Measurements from ENCODE around the gene TSPAN9. TPM values are rescaled to one million over a fixed set of nuclear protein-coding genes. Genes with fewer than 3 reads are reported as not detected.

The TSPAN9 gene
- total and polyA plus RNA-seq, 2 of the 4 experiments (the other 2 are of a cell fraction) = 17.7 to 39.1 TPM

GRCh38 chr12:3140284-3140683 lies 63.1 kb downstream of the TSPAN9 start:
- intact Hi-C loops (cut with micrococcal nuclease) = no loop called here
- no peak overlapping the region for H2BK5ac ChIP-seq (ENCODE audit: low read depth, low read length, poor library complexity, severe bottlenecking)
- dilution Hi-C loops (cut with HindIII; ENCODE audit: low sequenced_read_pairs, unreplicated experiment) = no loop called here
- no peak overlapping the region for H3K23ac ChIP-seq (ENCODE audit: low read depth, low read length)
- H2BK20ac ChIP-seq (ENCODE audit: low read depth, low read length) = no peak overlapping the region
- DNase-seq (no peak), ATAC-seq (ENCODE audit: low read depth) (no peak)
- no TSS peak for BruUV-seq (replicated peaks)
- no peak overlapping the region for H2AK9ac ChIP-seq (replicated peaks; ENCODE audit: low read depth, low read length, poor library complexity)
- in situ Hi-C loops (cut with MboI; ENCODE audit: low sequenced_read_pairs) = no loop called here
- H3K9me3 ChIP-seq (ENCODE audit: control insufficient read depth, insufficient read depth, low read length) = no peaks in the 10 kb centered on the region
- no peak overlapping the region for H4K91ac ChIP-seq (ENCODE audit: insufficient read depth, low read depth, low read length)
- no peak overlapping the region for H4K5ac ChIP-seq (ENCODE audit: low read depth, low read length)
- no peaks in the 10 kb centered on the region for H3K36me3 ChIP-seq (ENCODE audit: control insufficient read depth, insufficient read depth, low read length)
- H2BK120ac ChIP-seq (ENCODE audit: low read depth, low read length) = no peak overlapping the region
- peaks cover 16% of the 10 kb centered on the region for H4K20me1 ChIP-seq (ENCODE audit: insufficient read depth, low read length)
- no peak overlapping the region for H3K4me2 ChIP-seq (ENCODE audit: low read depth, low read length)
- WGBS, 2 experiments (ENCODE audit: extremely low coverage in 2 of 2, insufficient read length in 1 of 2) = 77 to 100% methylated on average over 2 to 8 of the region's 9 CpGs
- H3K27ac ChIP-seq (ENCODE audit: insufficient read depth, low read length) = no peak overlapping the region
- H3K9me1 ChIP-seq (ENCODE audit: insufficient read depth, low read length) = peaks cover 3% of the 10 kb centered on the region; the same call in 1 of the 2 replicates
- no peak for TF ChIP-seq SMC3 (IDR thresholded peaks at IDR 0.05; ENCODE audit: low read depth, low read length)
- no peak for TF ChIP-seq MAFK (IDR thresholded peaks at IDR 0.05; ENCODE audit: low read depth, low read length)
- no peak for TF ChIP-seq RFX5 (IDR thresholded peaks at IDR 0.05; ENCODE audit: low read depth, low read length)
- no peak for TF ChIP-seq MXI1 (IDR thresholded peaks at IDR 0.05; ENCODE audit: borderline replicate concordance, low read depth, low read length)
- TF ChIP-seq NFE2L2 (IDR thresholded peaks at IDR 0.05; ENCODE audit: low read depth, low read length) = no peak
- no peak for TF ChIP-seq RAD21 (IDR thresholded peaks at IDR 0.05; ENCODE audit: low read length)
- TF ChIP-seq CHD1 (IDR thresholded peaks at IDR 0.05; ENCODE audit: low read depth, low read length) = no peak
- no peak overlapping the region for H2BK15ac ChIP-seq (ENCODE audit: low read depth, low read length)
- no peak overlapping the region for H3K18ac ChIP-seq (ENCODE audit: low read depth, low read length)
- peaks cover 8% of the 10 kb centered on the region; the same call in 1 of the 2 replicates for H3K4me1 ChIP-seq (ENCODE audit: control insufficient read depth, insufficient read depth, low read length)
- H3K4ac ChIP-seq (ENCODE audit: low read depth, low read length) = no peak overlapping the region
- no peak overlapping the region for H4K8ac ChIP-seq (ENCODE audit: low read depth in 2 of 2, low read length in 2 of 2)
- no peak overlapping the region for H2AFZ ChIP-seq (replicated peaks; ENCODE audit: low read length, poor library complexity)
- no peak overlapping the region for H2AK5ac ChIP-seq (ENCODE audit: low read depth, low read length)
- H3K56ac ChIP-seq (ENCODE audit: extremely low read depth, insufficient read depth, low read length) = no peak overlapping the region
- ChIA-PET CTCF (no interaction called here), POLR2A (ENCODE audit: unreplicated experiment) (no interaction called here)
- no peak overlapping the region for H3K14ac ChIP-seq (replicated peaks; ENCODE audit: low read depth, low read length)
- no peak overlapping the region for H3K4me3 ChIP-seq (ENCODE audit: insufficient read depth, low read depth, low read length)
- H3K9ac ChIP-seq (ENCODE audit: low read depth, low read length) = no peak overlapping the region
- peaks cover 0 to 3% of the 10 kb centered on the region in 2 experiments; a peak in 1 of 4 replicates for H3K79me1 ChIP-seq (ENCODE audit: low read depth in 1 of 2, low read length in 2 of 2)
- H3K27me3 ChIP-seq (ENCODE audit: control insufficient read depth, insufficient read depth, low read length) = no peaks in the 10 kb centered on the region
